Measurements from ENCODE around the gene SPTLC2.

- TF ChIP-seq CREB1 (IDR thresholded peaks at IDR 0.05; ENCODE audit: low read depth) = no peak
- TF ChIP-seq, protein P1, sequence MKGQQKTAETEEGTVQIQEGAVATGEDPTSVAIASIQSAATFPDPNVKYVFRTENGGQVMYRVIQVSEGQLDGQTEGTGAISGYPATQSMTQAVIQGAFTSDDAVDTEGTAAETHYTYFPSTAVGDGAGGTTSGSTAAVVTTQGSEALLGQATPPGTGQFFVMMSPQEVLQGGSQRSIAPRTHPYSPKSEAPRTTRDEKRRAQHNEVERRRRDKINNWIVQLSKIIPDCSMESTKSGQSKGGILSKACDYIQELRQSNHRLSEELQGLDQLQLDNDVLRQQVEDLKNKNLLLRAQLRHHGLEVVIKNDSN (IDR thresholded peaks at IDR 0.05) = no peak
- TF ChIP-seq FOXM1 (IDR thresholded peaks at IDR 0.05; ENCODE audit: borderline replicate concordance, low read depth) = no peak
- TF ChIP-seq, protein P2, sequence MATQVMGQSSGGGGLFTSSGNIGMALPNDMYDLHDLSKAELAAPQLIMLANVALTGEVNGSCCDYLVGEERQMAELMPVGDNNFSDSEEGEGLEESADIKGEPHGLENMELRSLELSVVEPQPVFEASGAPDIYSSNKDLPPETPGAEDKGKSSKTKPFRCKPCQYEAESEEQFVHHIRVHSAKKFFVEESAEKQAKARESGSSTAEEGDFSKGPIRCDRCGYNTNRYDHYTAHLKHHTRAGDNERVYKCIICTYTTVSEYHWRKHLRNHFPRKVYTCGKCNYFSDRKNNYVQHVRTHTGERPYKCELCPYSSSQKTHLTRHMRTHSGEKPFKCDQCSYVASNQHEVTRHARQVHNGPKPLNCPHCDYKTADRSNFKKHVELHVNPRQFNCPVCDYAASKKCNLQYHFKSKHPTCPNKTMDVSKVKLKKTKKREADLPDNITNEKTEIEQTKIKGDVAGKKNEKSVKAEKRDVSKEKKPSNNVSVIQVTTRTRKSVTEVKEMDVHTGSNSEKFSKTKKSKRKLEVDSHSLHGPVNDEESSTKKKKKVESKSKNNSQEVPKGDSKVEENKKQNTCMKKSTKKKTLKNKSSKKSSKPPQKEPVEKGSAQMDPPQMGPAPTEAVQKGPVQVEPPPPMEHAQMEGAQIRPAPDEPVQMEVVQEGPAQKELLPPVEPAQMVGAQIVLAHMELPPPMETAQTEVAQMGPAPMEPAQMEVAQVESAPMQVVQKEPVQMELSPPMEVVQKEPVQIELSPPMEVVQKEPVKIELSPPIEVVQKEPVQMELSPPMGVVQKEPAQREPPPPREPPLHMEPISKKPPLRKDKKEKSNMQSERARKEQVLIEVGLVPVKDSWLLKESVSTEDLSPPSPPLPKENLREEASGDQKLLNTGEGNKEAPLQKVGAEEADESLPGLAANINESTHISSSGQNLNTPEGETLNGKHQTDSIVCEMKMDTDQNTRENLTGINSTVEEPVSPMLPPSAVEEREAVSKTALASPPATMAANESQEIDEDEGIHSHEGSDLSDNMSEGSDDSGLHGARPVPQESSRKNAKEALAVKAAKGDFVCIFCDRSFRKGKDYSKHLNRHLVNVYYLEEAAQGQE (IDR thresholded peaks at IDR 0.05; ENCODE audit: low read depth) = no peak
- no peak for TF ChIP-seq MAX (IDR thresholded peaks at IDR 0.05)
- no peak for TF ChIP-seq TEAD4 (IDR thresholded peaks at IDR 0.05)
- TF ChIP-seq NFIC (IDR thresholded peaks at IDR 0.05) = no peak
- TF ChIP-seq ZBTB7A (IDR thresholded peaks at IDR 0.05; ENCODE audit: low read depth) = no peak
- no peak for TF ChIP-seq TAF1 (IDR thresholded peaks at IDR 0.05; ENCODE audit: low read depth)
- TF ChIP-seq RAD21 (IDR thresholded peaks at IDR 0.05; ENCODE audit: low read depth) = no peak
- no peak for TF ChIP-seq EGR1 (IDR thresholded peaks at IDR 0.05)
Measured at GRCh38 chr14:77605392-77605972, 11.0 kb downstream of the SPTLC2 start.
